HepG2 (cell line): ENCODE measurements around the gene HSF2BP. TPM values are rescaled to one million over a fixed set of nuclear protein-coding genes. Genes with fewer than 3 reads are reported as not detected.
A peak's percentile ranks its signal among the peaks of the same experiment; 100 is the strongest.

Experiments used
- ATAC-seq: fragments of 200-7000 bp; cut with Tn5 transposase; 3 replicates; pipeline ENCODE4 v1.9.1; 2020; ENCODE audit warnings: mild to moderate bottlenecking, moderate library complexity
- BruUV-seq: library from RNA; stranded (reverse); fragments of 400-500 nt; replicated peaks from 2 replicates; lab custom pipeline; 2021; lab: Mats Ljungman, UMichigan
- CTCF ChIA-PET: fragments of 300-600 bp; formaldehyde crosslinking; extraction: SDS; loops from one replicate; lab custom pipeline; 2021; ENCODE audit warnings: low total read pairs, inconsistent platforms, low intra/inter-chr PET ratio; lab: Yijun Ruan, JAX
- POLR2A ChIA-PET: fragments of 350-600 bp; sonication (Branson Sonifier 250); formaldehyde crosslinking; loops from one replicate; lab custom pipeline; 2020; ENCODE audit warnings: antibody characterized with exemption, inconsistent platforms; lab: Yijun Ruan, JAX
- DNase-seq: peaks from one replicate; pipeline ENCODE4 v3.0.0-alpha.2; 2015; ENCODE audit warnings: low spot score
- FAIRE-seq: peaks from 3 replicates; lab custom pipeline; 2011; peaks lifted over from hg19 to GRCh38; lab: Jason Lieb, UNC
- H2AFZ ChIP-seq: one replicate; pipeline ENCODE4 v1.6.1; 2011; ENCODE audit warnings: low read length, inconsistent platforms
- H3K27ac ChIP-seq: fragments of 300-600 bp; 3 replicates; pipeline ENCODE4 v1.8.0; 2011; ENCODE audit warnings: mixed run types, mild to moderate bottlenecking, mixed read lengths, low read length, inconsistent platforms; ENCODE audit not compliant: insufficient read depth; ENCODE audit errors: extremely low read length
- H3K27me3 ChIP-seq, 2 experiments: fragments of 200-600 bp in 1 of 2; 2 replicates in 1 of 2; 3 replicates in 1 of 2; pipeline versions ENCODE4 v1.6.0 to v1.8.0; 2011; ENCODE audit warnings: low read length in 2 of 2, mild to moderate bottlenecking in 2 of 2, moderate library complexity in 2 of 2, inconsistent platforms in 1 of 2; ENCODE audit not compliant: insufficient read depth in 2 of 2, control insufficient read depth in 1 of 2
- H3K36me3 ChIP-seq, 2 experiments: fragments of 200-600 bp in 1 of 2; replicated peaks in 1 of 2; 2 replicates in 1 of 2; 3 replicates in 1 of 2; pipeline versions ENCODE4 v1.5.1 to v1.8.0; 2011; ENCODE audit warnings: low read length in 2 of 2, inconsistent platforms in 1 of 2; ENCODE audit not compliant: insufficient read depth in 2 of 2, control insufficient read depth in 1 of 2
- H3K4me1 ChIP-seq: 2 replicates; pipeline ENCODE4 v1.5.1; 2012; ENCODE audit warnings: low read length, inconsistent platforms; ENCODE audit not compliant: insufficient read depth
- H3K4me2 ChIP-seq: 2 replicates; pipeline ENCODE4 v1.6.0; 2011; ENCODE audit warnings: low read depth, low read length, inconsistent platforms
- H3K4me3 ChIP-seq, 3 experiments: fragments of 200-600 bp in 1 of 3; sonication (generic), shearing (Covaris generic) in 1 of 3; replicated peaks in 1 of 3; 2 replicates each; pipeline ENCODE4 v1.5.1; 2011 to 2016; ENCODE audit warnings: low read length in 3 of 3, inconsistent platforms in 2 of 3, low read depth in 2 of 3, mild to moderate bottlenecking in 2 of 3, control low read depth in 1 of 3, mixed read lengths in 1 of 3; ENCODE audit not compliant: insufficient read depth in 1 of 3
- H3K79me2 ChIP-seq: one replicate; pipeline ENCODE4 v1.6.1; 2011; ENCODE audit warnings: low read length, inconsistent platforms; ENCODE audit not compliant: insufficient read depth
- H3K9ac ChIP-seq: 2 replicates; pipeline ENCODE4 v1.6.0; 2011; ENCODE audit warnings: mild to moderate bottlenecking, low read depth, low read length, inconsistent platforms; ENCODE audit not compliant: insufficient read depth
- H3K9me3 ChIP-seq: 2 replicates; pipeline ENCODE4 v1.5.1; 2012; ENCODE audit warnings: mild to moderate bottlenecking, low read length
- H4K20me1 ChIP-seq: 2 replicates; pipeline ENCODE4 v1.6.0; 2011; ENCODE audit warnings: inconsistent platforms, mild to moderate bottlenecking, low read length, moderate library complexity; ENCODE audit not compliant: insufficient read depth
- ELF3 ChIP-seq: IDR thresholded peaks from 2 replicates; pipeline ENCODE4 v1.6.1; 2016; ENCODE audit warnings: missing genetic modification reagents, missing compliant biosample characterization
- FOSL2 ChIP-seq: sonication (generic); formaldehyde crosslinking; IDR thresholded peaks from 2 replicates; pipeline ENCODE4 v1.4.0; 2020; ENCODE audit warnings: missing genetic modification reagents
- FOXJ3 ChIP-seq: sonication (generic); formaldehyde crosslinking; IDR thresholded peaks from 2 replicates; pipeline ENCODE4 v1.4.0; 2020; ENCODE audit warnings: missing genetic modification reagents, mild to moderate bottlenecking, borderline replicate concordance
- HDAC2 ChIP-seq: sonication (generic); formaldehyde crosslinking; IDR thresholded peaks from 2 replicates; pipeline ENCODE4 v1.4.0; 2020; ENCODE audit warnings: missing genetic modification reagents
- HMG20A ChIP-seq: IDR thresholded peaks from 2 replicates; pipeline ENCODE4 v1.6.1; 2016; ENCODE audit warnings: borderline replicate concordance
- HNF4A ChIP-seq: sonication (generic); formaldehyde crosslinking; IDR thresholded peaks from 2 replicates; pipeline ENCODE4 v1.4.0; 2020; ENCODE audit warnings: missing genetic modification reagents
- HOXA7 ChIP-seq: sonication (generic); formaldehyde crosslinking; IDR thresholded peaks from 2 replicates; pipeline ENCODE4 v1.8.1; 2022; ENCODE audit warnings: mild to moderate bottlenecking, missing genetic modification reagents, moderate library complexity
- MED1 ChIP-seq: sonication (generic); formaldehyde crosslinking; IDR thresholded peaks from 2 replicates; pipeline ENCODE4 v1.4.0; 2020; ENCODE audit warnings: missing genetic modification reagents
- RARA ChIP-seq: IDR thresholded peaks from 2 replicates; pipeline ENCODE4 v1.6.1; 2016; ENCODE audit warnings: missing genetic modification reagents, missing compliant biosample characterization
- RBM39 ChIP-seq: fragments of 200-400 bp; formaldehyde crosslinking; IDR thresholded peaks from one replicate; pipeline ENCODE4 v1.6.1; 2018; ENCODE audit warnings: antibody characterized with exemption, mild to moderate bottlenecking, low read depth, low read length; ENCODE audit not compliant: poor library complexity, severe bottlenecking
- SALL1 ChIP-seq: sonication (generic); formaldehyde crosslinking; IDR thresholded peaks from 2 replicates; pipeline ENCODE4 v1.8.0; 2022; ENCODE audit warnings: mild to moderate bottlenecking, missing genetic modification reagents
- SIX1 ChIP-seq: sonication (generic); formaldehyde crosslinking; IDR thresholded peaks from 2 replicates; pipeline ENCODE4 v1.4.0; 2020; ENCODE audit warnings: missing genetic modification reagents, borderline replicate concordance
- SOX6 ChIP-seq, 2 experiments: fragments of 450-650 bp in 1 of 2; sonication (generic) in 1 of 2; formaldehyde crosslinking in 1 of 2; IDR thresholded peaks; 2 replicates each; pipeline versions ENCODE4 v1.4.0 to v1.6.1; 2017 to 2020; ENCODE audit warnings: antibody characterized with exemption in 1 of 2, mild to moderate bottlenecking in 1 of 2, missing genetic modification reagents in 1 of 2
- TBL1XR1 ChIP-seq: fragments of 150-350 bp; IDR thresholded peaks from 2 replicates; pipeline ENCODE4 v1.6.1; 2014; ENCODE audit warnings: borderline replicate concordance, low read length; ENCODE audit not compliant: partially characterized antibody
- ZNF20 ChIP-seq: sonication (generic); formaldehyde crosslinking; IDR thresholded peaks from 2 replicates; pipeline ENCODE4 v1.4.0; 2020; ENCODE audit warnings: mild to moderate bottlenecking, moderate library complexity, missing genetic modification reagents
- ZNF264 ChIP-seq: sonication (generic); formaldehyde crosslinking; IDR thresholded peaks from 2 replicates; pipeline ENCODE4 v1.4.0; 2020; ENCODE audit warnings: missing genetic modification reagents
- WGBS: methylation state at CpG from one replicate; pipeline ENCODE4 v1.1.6; 2017; ENCODE audit warnings: low lambda C conversion rate; 5-methylcytosine and 5-hydroxymethylcytosine counted together
- in situ Hi-C: cut with HindIII; loops from 2 replicates; pipeline ENCODE4 v1.10.0; 2017; ENCODE audit warnings: low pct_unique_long_range_greater_than_20kb; ENCODE audit not compliant: extremely low pct_ligation_motif_present
- intact Hi-C: fragments of 100-400 bp; cut with micrococcal nuclease; formaldehyde crosslinking; loops from one replicate; pipeline ENCODE4 v1.10.0; 2022; ENCODE audit not compliant: unreplicated experiment
- polyA plus RNA-seq, 8 experiments: library from polyadenylated mRNA; depleted of rRNA in 3 of 8; stranded (reverse) in 7 of 8; unstranded in 1 of 8; fragments of >200 nt; fragmentation: Illumina TruSeq in 4 of 8; extraction: Trizol in 4 of 8; gene quantifications; 2 replicates each; pipeline versions ENCODE4 v1.2.1 to v1.2.3, GENCODE V29; 2011 to 2016; ENCODE audit warnings: low read depth in 4 of 8, missing spikeins in 1 of 8, mixed read lengths in 1 of 8; ENCODE audit not compliant: insufficient read depth in 1 of 8
- total RNA-seq, 5 experiments: library from RNA; depleted of rRNA; stranded (reverse); fragments of >200 nt; fragmentation: Illumina TruSeq; extraction: Trizol; gene quantifications; 2 replicates each; pipeline ENCODE4 v1.2.3, GENCODE V29; 2016; ENCODE audit warnings: low read depth in 1 of 5
- TF ChIP-seq, protein P1 (sequence below): sonication (generic); formaldehyde crosslinking; IDR thresholded peaks from 2 replicates; pipeline ENCODE4 v1.4.0; 2020; ENCODE audit warnings: missing genetic modification reagents, mild to moderate bottlenecking, borderline replicate concordance
- TF ChIP-seq, protein P2 (sequence below): sonication (generic); formaldehyde crosslinking; IDR thresholded peaks from 2 replicates; pipeline ENCODE4 v1.4.0; 2020; ENCODE audit warnings: missing genetic modification reagents, mild to moderate bottlenecking, borderline replicate concordance
- TF ChIP-seq, protein P3 (sequence below): IDR thresholded peaks from 2 replicates; pipeline ENCODE4 v1.6.1; 2016; ENCODE audit warnings: mild to moderate bottlenecking, missing biosample characterization, missing genetic modification reagents

HSF2BP gene
- total and polyA plus RNA-seq, 2 of the 13 experiments (the other 11 are each of a cell fraction or from before 2014, with no cell fraction given), result 0.67 to 2.2 TPM

DNA sequence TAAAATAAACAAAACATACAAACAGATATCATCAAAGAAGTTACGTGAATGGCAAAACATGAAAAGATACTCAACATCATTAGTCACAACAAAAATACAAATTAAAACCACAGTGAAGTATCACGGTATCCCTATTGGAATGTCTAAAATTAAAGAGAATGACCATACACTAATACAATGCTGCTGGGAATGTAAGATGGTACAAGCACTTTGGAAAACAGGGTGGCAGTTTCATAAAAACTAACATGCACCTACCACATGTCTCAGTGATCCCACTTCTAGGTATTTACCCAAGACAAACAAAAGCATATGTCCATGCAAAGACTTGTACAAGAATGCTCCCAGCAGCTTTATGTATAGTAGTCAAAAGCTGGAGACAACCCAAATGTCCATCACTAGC lies 69.1 kb downstream of the HSF2BP start (continued):
- TF ChIP-seq HDAC2 (CRISPR knock-in tag) (peak; percentile 57; the same call in 1 of the 2 replicates), HOXA7 (no peak), ELF3 (CRISPR knock-in tag) (peak; percentile 42; the same call in 1 of the 2 replicates), SOX6 (IDR thresholded peaks at IDR 0.05) (no peak), SOX6 (CRISPR knock-in tag; IDR thresholded peaks at IDR 0.05) (peak; percentile 75)
- TF ChIP-seq, all 625 proteins: peak for 62

DNA sequence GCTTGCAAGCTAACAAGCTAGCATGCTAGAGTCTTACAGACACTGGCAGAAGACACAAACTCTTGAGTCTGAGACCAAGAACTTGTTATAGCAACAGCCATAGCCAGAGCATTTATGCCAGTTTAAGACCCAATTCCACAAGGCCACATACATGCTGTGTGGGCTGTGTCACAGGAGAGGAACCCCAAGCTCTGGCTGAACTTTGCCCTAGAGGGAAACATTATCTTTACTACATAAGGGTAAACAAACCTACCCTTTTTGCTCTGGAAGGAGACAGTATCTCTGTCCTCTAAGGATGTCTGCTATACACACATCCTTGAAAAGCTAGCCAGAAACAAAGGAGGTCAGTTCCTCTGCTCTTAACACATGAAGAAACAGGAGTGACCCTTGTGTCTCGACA lies 70.3 kb downstream of the HSF2BP start:
- Histone ChIP-seq H3K9me3 (no peaks in the 10 kb centered on the region), H3K4me3 (no peak overlapping the region), H2AFZ (no peak overlapping the region), H3K9ac (no peak overlapping the region), H3K27me3 (no peaks in the 10 kb centered on the region), H4K20me1 (no peaks in the 10 kb centered on the region), H3K4me2 (peak overlapping the region; percentile 36), H3K27ac (peak overlapping the region; percentile 28), H3K36me3 (no peaks in the 10 kb centered on the region), H3K4me1 (peaks cover 89% of the 10 kb centered on the region), H3K79me2 (no peaks in the 10 kb centered on the region)
- 79% methylated on average over 1 of the region's 1 CpG for whole genome bisulfite sequencing
- no TSS peak for BruUV-seq
- in situ Hi-C loops, result no loop called here
- ChIA-PET POLR2A (interaction anchor here (0.6 kb wide), 1 partner anchor 8 kb away, joined by 3 read pairs; no protein-coding TSS in a partner anchor), CTCF (no interaction called here)
- peak; percentile 57 for DNase-seq
- no peak for FAIRE-seq
- no peak for ATAC-seq
- intact Hi-C loops, result no loop called here
- TF ChIP-seq SIX1 (peak; percentile 66; the same call in 1 of the 2 replicates), HDAC2 (CRISPR knock-in tag) (peak; percentile 35; the same call in 1 of the 2 replicates), HNF4A (CRISPR knock-in tag) (peak; percentile 74), RARA (CRISPR knock-in tag) (peak; percentile 38; the same call in 1 of the 2 replicates), SALL1 (CRISPR knock-in tag) (0 out of 2 replicates have a peak, but pooled peaks have one; percentile 22), FOXJ3 (CRISPR knock-in tag) (peak; percentile 44; the same call in 1 of the 2 replicates), TBL1XR1 (no peak), MED1 (peak; percentile 58; the same call in 1 of the 2 replicates), ZNF20 (no peak), RBM39 (no peak), FOSL2 (CRISPR knock-in tag) (peak; percentile 31; the same call in 1 of the 2 replicates), HMG20A (CRISPR knock-in tag) (peak; percentile 58; the same call in 1 of the 2 replicates), ZNF264 (CRISPR knock-in tag) (peak; percentile 36; the same call in 1 of the 2 replicates)
- TF ChIP-seq, protein P1, sequence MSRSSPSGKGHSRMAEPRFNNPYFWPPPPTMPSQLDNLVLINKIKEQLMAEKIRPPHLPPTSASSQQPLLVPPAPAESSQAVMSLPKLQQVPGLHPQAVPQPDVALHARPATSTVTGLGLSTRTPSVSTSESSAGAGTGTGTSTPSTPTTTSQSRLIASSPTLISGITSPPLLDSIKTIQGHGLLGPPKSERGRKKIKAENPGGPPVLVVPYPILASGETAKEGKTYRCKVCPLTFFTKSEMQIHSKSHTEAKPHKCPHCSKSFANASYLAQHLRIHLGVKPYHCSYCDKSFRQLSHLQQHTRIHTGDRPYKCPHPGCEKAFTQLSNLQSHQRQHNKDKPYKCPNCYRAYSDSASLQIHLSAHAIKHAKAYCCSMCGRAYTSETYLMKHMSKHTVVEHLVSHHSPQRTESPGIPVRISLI (CRISPR knock-in tag), result no peak
- TF ChIP-seq, protein P2, sequence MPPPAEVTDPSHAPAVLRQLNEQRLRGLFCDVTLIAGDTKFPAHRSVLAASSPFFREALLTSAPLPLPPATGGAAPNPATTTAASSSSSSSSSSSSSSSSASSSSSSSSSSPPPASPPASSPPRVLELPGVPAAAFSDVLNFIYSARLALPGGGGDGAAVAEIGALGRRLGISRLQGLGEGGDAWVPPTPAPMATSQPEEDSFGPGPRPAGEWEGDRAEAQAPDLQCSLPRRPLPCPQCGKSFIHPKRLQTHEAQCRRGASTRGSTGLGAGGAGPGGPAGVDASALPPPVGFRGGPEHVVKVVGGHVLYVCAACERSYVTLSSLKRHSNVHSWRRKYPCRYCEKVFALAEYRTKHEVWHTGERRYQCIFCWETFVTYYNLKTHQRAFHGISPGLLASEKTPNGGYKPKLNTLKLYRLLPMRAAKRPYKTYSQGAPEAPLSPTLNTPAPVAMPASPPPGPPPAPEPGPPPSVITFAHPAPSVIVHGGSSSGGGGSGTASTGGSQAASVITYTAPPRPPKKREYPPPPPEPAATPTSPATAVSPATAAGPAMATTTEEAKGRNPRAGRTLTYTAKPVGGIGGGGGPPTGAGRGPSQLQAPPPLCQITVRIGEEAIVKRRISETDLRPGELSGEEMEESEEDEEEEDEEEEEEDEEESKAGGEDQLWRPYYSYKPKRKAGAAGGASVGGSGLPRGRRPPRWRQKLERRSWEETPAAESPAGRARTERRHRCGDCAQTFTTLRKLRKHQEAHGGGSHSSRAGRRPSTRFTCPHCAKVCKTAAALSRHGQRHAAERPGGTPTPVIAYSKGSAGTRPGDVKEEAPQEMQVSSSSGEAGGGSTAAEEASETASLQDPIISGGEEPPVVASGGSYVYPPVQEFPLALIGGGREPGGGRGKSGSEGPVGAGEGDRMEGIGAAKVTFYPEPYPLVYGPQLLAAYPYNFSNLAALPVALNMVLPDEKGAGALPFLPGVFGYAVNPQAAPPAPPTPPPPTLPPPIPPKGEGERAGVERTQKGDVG (CRISPR knock-in tag), result no peak
- TF ChIP-seq, protein P3, sequence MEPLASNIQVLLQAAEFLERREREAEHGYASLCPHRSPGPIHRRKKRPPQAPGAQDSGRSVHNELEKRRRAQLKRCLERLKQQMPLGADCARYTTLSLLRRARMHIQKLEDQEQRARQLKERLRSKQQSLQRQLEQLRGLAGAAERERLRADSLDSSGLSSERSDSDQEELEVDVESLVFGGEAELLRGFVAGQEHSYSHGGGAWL (CRISPR knock-in tag), result no peak
